ENCODE data around the gene OTOP3. TPM values are rescaled to one million over a fixed set of nuclear protein-coding genes. Genes with fewer than 3 reads are reported as not detected.
A peak's percentile ranks its signal among the peaks of the same experiment; 100 is the strongest.

OTOP3 gene
- polyA plus RNA-seq, 3 donors, result not detected

DNA sequence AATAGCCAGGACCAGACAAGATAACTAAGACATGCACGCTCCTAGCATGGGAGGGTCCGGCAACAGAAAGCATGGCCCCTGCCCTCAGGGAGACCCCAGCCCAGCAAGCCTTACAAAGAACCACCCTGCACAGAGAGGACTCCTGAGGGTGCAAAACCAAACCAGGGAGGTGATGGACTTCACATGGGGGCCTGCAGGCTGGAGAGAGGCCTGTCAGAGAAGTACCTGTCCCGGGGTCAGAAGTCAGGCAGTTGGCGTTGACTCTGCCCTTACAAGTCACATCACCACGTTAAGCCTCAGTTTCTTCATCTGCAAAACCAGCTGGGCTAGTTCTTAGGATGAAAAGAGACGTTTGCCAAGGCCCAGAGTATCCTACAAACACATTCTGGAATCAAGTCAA is 6.9 kb upstream of the OTOP3 start:
- intact Hi-C loops (cut with micrococcal nuclease), result no loop called here
- Histone ChIP-seq H4K20me1 (ENCODE audit: insufficient read depth, low read length) (no peaks in the 10 kb centered on the region), H3K36me3 (replicated peaks in 1 of 2; ENCODE audit: control insufficient read depth in 1 of 2, insufficient read depth in 2 of 2, low read length in 2 of 2) (no peaks in the 10 kb centered on the region), H2AFZ (ENCODE audit: insufficient read depth, low read depth, low read length, poor library complexity, severe bottlenecking) (no peak overlapping the region), H3K4me3 (replicated peaks in 1 of 3; ENCODE audit: low read depth in 2 of 3, low read length in 3 of 3) (no peak overlapping the region), H3K4me2 (replicated peaks; ENCODE audit: extremely low read depth, low read length, poor library complexity, severe bottlenecking) (no peak overlapping the region), H3K27me3 (ENCODE audit: control insufficient read depth in 2 of 2, insufficient read depth in 2 of 2, low read length in 2 of 2) (peaks cover 17 to 57% of the 10 kb centered on the region in 2 donors), H3K79me2 (ENCODE audit: insufficient read depth, low read length) (no peaks in the 10 kb centered on the region), H3K9me3 (replicated peaks in 1 of 2; ENCODE audit: control insufficient read depth in 1 of 2, insufficient read depth in 1 of 2, low read length in 2 of 2) (no peaks in the 10 kb centered on the region), H3K9ac (ENCODE audit: insufficient read depth, low read length, poor library complexity, severe bottlenecking) (no peak overlapping the region), H3K27ac (ENCODE audit: low read depth in 1 of 2, low read length in 2 of 2) (no peak overlapping the region), H3K4me1 (ENCODE audit: control insufficient read depth in 1 of 2, insufficient read depth in 2 of 2, low read length in 2 of 2) (peaks cover 14 to 20% of the 10 kb centered on the region in 2 donors)
- no peak for DNase-seq
- no peak overlapping the region for H3K27ac Mint-ChIP-seq
- H3K4me1 Mint-ChIP-seq, result peaks cover 25% of the 10 kb centered on the region
- H3K27me3 Mint-ChIP-seq (ENCODE audit: low read depth in 3 of 3), result peaks cover 50 to 85% (median 56%) of the 10 kb centered on the region in 3 donors
- peaks cover 0 to 6% (median 0%) of the 10 kb centered on the region in 7 donors for H3K9me3 Mint-ChIP-seq
- H3K36me3 Mint-ChIP-seq, result no peaks in the 10 kb centered on the region
- TF ChIP-seq, protein P1, sequence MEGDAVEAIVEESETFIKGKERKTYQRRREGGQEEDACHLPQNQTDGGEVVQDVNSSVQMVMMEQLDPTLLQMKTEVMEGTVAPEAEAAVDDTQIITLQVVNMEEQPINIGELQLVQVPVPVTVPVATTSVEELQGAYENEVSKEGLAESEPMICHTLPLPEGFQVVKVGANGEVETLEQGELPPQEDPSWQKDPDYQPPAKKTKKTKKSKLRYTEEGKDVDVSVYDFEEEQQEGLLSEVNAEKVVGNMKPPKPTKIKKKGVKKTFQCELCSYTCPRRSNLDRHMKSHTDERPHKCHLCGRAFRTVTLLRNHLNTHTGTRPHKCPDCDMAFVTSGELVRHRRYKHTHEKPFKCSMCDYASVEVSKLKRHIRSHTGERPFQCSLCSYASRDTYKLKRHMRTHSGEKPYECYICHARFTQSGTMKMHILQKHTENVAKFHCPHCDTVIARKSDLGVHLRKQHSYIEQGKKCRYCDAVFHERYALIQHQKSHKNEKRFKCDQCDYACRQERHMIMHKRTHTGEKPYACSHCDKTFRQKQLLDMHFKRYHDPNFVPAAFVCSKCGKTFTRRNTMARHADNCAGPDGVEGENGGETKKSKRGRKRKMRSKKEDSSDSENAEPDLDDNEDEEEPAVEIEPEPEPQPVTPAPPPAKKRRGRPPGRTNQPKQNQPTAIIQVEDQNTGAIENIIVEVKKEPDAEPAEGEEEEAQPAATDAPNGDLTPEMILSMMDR (IDR thresholded peaks at IDR 0.05), result no peak
- no peak overlapping the region for H3K4me3 Mint-ChIP-seq
- WGBS (ENCODE audit: insufficient coverage), result no CpG with 5 or more reads among the region's 6 CpGs

DNA sequence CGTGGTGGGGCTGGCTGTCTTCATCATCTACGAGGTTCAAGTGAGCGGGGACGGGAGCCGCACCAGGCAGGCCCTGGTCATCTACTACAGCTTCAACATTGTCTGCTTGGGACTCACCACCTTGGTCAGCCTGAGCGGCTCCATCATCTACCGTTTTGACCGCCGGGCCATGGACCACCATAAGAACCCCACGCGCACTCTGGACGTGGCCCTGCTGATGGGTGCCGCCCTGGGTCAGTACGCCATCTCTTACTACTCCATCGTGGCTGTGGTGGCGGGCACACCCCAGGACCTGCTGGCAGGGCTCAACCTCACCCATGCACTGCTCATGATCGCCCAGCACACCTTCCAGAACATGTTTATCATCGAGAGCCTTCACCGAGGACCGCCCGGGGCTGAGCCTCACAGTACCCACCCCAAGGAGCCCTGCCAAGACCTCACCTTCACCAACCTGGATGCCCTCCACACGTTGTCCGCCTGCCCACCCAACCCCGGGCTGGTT is 5.1 kb upstream of the OTOP3 start:
- Histone ChIP-seq H3K79me2 (ENCODE audit: insufficient read depth, low read length) (no peaks in the 10 kb centered on the region), H3K9me3 (replicated peaks in 1 of 2; ENCODE audit: control insufficient read depth in 1 of 2, insufficient read depth in 1 of 2, low read length in 2 of 2) (peaks cover 0 to 3% of the 10 kb centered on the region in 2 donors), H3K27me3 (ENCODE audit: control insufficient read depth in 2 of 2, insufficient read depth in 2 of 2, low read length in 2 of 2) (peaks cover 23 to 63% of the 10 kb centered on the region in 2 donors), H4K20me1 (ENCODE audit: insufficient read depth, low read length) (no peaks in the 10 kb centered on the region), H2AFZ (ENCODE audit: insufficient read depth, low read depth, low read length, poor library complexity, severe bottlenecking) (no peak overlapping the region), H3K27ac (ENCODE audit: low read depth in 1 of 2, low read length in 2 of 2) (no peak overlapping the region), H3K36me3 (replicated peaks in 1 of 2; ENCODE audit: control insufficient read depth in 1 of 2, insufficient read depth in 2 of 2, low read length in 2 of 2) (no peaks in the 10 kb centered on the region), H3K4me2 (replicated peaks; ENCODE audit: extremely low read depth, low read length, poor library complexity, severe bottlenecking) (no peak overlapping the region), H3K4me1 (ENCODE audit: control insufficient read depth in 1 of 2, insufficient read depth in 2 of 2, low read length in 2 of 2) (peaks cover 0 to 6% of the 10 kb centered on the region in 2 donors), H3K9ac (ENCODE audit: insufficient read depth, low read length, poor library complexity, severe bottlenecking) (no peak overlapping the region), H3K4me3 (replicated peaks in 1 of 3; ENCODE audit: low read depth in 2 of 3, low read length in 3 of 3) (no peak overlapping the region)
- no peak for DNase-seq
- intact Hi-C loops (cut with micrococcal nuclease), result no loop called here
- WGBS (ENCODE audit: insufficient coverage), result 96% methylated on average over 22 of the region's 24 CpGs
- H3K27me3 Mint-ChIP-seq (ENCODE audit: low read depth in 3 of 3), result peaks cover 56 to 86% (median 62%) of the 10 kb centered on the region in 3 donors
- peak overlapping the region in 1 of 7 donors; percentile 20 for H3K27ac Mint-ChIP-seq
- peaks cover 10% of the 10 kb centered on the region for H3K4me1 Mint-ChIP-seq
- H3K36me3 Mint-ChIP-seq, result no peaks in the 10 kb centered on the region
- H3K9me3 Mint-ChIP-seq, result peaks cover 0 to 7% (median 0%) of the 10 kb centered on the region in 7 donors
- H3K4me3 Mint-ChIP-seq, result no peak overlapping the region
- TF ChIP-seq, protein P1 (IDR thresholded peaks at IDR 0.05), result no peak

Measured in CD14-positive monocyte (primary cell).